Measurements from ENCODE around the gene GALNTL6. TPM values are rescaled to one million over a fixed set of nuclear protein-coding genes. Genes with fewer than 3 reads are reported as not detected.

The GALNTL6 gene
- total RNA-seq, 1 experiment from 2014 or later: not detected

DNA sequence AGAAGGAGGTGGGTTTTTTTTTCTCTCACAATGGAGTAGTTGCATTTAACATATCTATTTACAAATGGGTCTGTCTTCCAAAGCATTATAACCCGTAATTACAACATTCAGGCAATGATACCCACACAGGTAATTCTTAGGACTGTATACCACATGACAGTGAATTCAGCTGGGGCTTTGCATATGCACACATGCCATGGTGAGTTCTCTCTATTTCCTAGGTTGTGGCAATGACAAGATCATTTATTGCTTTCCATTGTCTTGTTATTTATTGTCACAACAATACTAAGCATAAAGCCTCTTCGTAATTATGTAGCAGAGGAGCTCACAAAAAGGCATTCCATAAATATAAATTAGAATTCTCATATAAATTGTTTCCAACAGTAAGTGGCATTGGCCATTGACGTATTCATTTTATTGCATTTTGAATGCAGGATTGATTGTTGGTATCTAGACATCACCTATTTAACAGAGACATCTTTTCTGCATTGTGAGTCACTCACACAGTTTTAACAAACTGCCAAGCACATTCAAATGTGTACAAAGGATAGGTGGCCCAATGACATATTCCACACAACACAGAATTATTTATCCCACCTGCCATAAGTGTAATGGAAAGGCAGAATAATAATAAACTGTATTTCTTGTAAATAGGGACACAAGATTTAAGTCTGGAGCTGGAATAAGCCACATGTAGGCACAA is 964.7 kb downstream of the GALNTL6 start:
- Mint-ChIP-seq H3K27ac (no peak overlapping the region), H3K9me3 (no peaks in the 10 kb centered on the region), H3K4me3 (no peak overlapping the region), H3K27me3 (ENCODE audit: low read depth) (no peaks in the 10 kb centered on the region), H3K4me1 (no peaks in the 10 kb centered on the region), H3K36me3 (ENCODE audit: insufficient read depth in 1 of 3, low read depth in 3 of 3) (no peaks in the 10 kb centered on the region)
- no CpG with 5 or more reads among the region's 3 CpGs for WGBS (ENCODE audit: extremely low coverage, insufficient read length, low lambda C conversion rate)
- no peak overlapping the region for H2AK5ac ChIP-seq (ENCODE audit: insufficient read length, low read length)
- no peak overlapping the region for H3K4me2 ChIP-seq (ENCODE audit: insufficient read depth, insufficient read length, low read length)
- no peak overlapping the region for H2BK15ac ChIP-seq (ENCODE audit: low read depth, low read length)
- no peak overlapping the region for H3K56ac ChIP-seq (ENCODE audit: insufficient read length, low read depth, low read length)
- DNase-seq: no peak
- no peak overlapping the region for H2AFZ ChIP-seq (ENCODE audit: low read length)
- no peak overlapping the region for H4K5ac ChIP-seq (ENCODE audit: insufficient read length, low read depth, low read length)
- no peak overlapping the region for H3K18ac ChIP-seq (ENCODE audit: insufficient read length, low read depth, low read length)
- TF ChIP-seq CTCF (conservative IDR thresholded peaks at IDR 0.05): no peak
- no peaks in the 10 kb centered on the region for H3K23me2 ChIP-seq (ENCODE audit: insufficient read length, low read depth, low read length, poor library complexity, severe bottlenecking)
- H3K27me3 ChIP-seq (ENCODE audit: insufficient read depth, low read length): no peaks in the 10 kb centered on the region
- no peak overlapping the region for H3K14ac ChIP-seq (ENCODE audit: insufficient read depth, low read length)
- H2BK120ac ChIP-seq (ENCODE audit: low read depth, low read length, poor library complexity, severe bottlenecking): no peak overlapping the region
- H4K91ac ChIP-seq (ENCODE audit: insufficient read length, low read depth, low read length): no peak overlapping the region
- no peak overlapping the region for H2BK20ac ChIP-seq (ENCODE audit: low read depth, low read length, poor library complexity, severe bottlenecking)
- H3K9ac ChIP-seq (ENCODE audit: extremely low read depth, insufficient read length, low read length): no peak overlapping the region
- H2BK12ac ChIP-seq (ENCODE audit: insufficient read length, low read depth, low read length): no peak overlapping the region
- no peaks in the 10 kb centered on the region for H3K4me1 ChIP-seq (ENCODE audit: insufficient read depth, low read length)
- no peaks in the 10 kb centered on the region for H3K9me3 ChIP-seq (ENCODE audit: control insufficient read depth, low read depth, low read length)
- H3K4ac ChIP-seq (ENCODE audit: low read depth, low read length): no peak overlapping the region
- H3K79me2 ChIP-seq (ENCODE audit: insufficient read depth, low read length): no peaks in the 10 kb centered on the region
- no peak overlapping the region for H4K8ac ChIP-seq (replicated peaks; ENCODE audit: insufficient read length, low read depth, low read length)
- H3K27ac ChIP-seq (ENCODE audit: insufficient read length, low read depth, low read length): no peak overlapping the region
- no peaks in the 10 kb centered on the region for H3K79me1 ChIP-seq (ENCODE audit: insufficient read depth, low read depth, low read length, poor library complexity, severe bottlenecking)
- no peak overlapping the region for H2BK5ac ChIP-seq (ENCODE audit: insufficient read length, low read length)
- no peaks in the 10 kb centered on the region for H4K20me1 ChIP-seq (ENCODE audit: control insufficient read depth, insufficient read depth, insufficient read length)
- no peak overlapping the region for H3K23ac ChIP-seq (ENCODE audit: insufficient read length, low read depth, low read length)
- no peak overlapping the region for H3T11ph ChIP-seq (ENCODE audit: low read length)
